GM19035 (cell line): ENCODE measurements around the gene LHFPL2.

Experiments
- ATAC-seq: cut with Tn5 transposase; IDR thresholded peaks from one replicate; pipeline ENCODE4 v1.9.1; 2021; ENCODE audit not compliant: unreplicated experiment

LHFPL2 gene

GRCh38 chr5:78526049-78526525 lies 122.5 kb downstream of the LHFPL2 start:
- ATAC-seq, result no peak

- ATAC-seq, result no peak
These were observed 125.0 kb downstream of the LHFPL2 start for GRCh38 chr5:78523314-78524193.

- ATAC-seq, result no peak
These were observed 125.9 kb downstream of the LHFPL2 start for GRCh38 chr5:78522476-78523260.

GRCh38 chr5:78521455-78521854 lies 127.1 kb downstream of the LHFPL2 start:
- no peak for ATAC-seq

- no peak for ATAC-seq
These were observed 129.2 kb downstream of the LHFPL2 start for GRCh38 chr5:78519198-78519941.

- ATAC-seq, result no peak
These were observed 130.0 kb downstream of the LHFPL2 start for GRCh38 chr5:78518365-78519197.

- ATAC-seq, result no peak
These were observed 132.9 kb downstream of the LHFPL2 start for GRCh38 chr5:78515670-78516069.

GRCh38 chr5:78514427-78515330 lies 133.9 kb downstream of the LHFPL2 start:
- no peak for ATAC-seq

GRCh38 chr5:78513441-78513840 lies 135.1 kb downstream of the LHFPL2 start:
- ATAC-seq, result no peak

- no peak for ATAC-seq
These were observed 136.1 kb downstream of the LHFPL2 start for GRCh38 chr5:78512435-78512834.

GRCh38 chr5:78511121-78511906 lies 137.3 kb downstream of the LHFPL2 start:
- no peak for ATAC-seq

GRCh38 chr5:78509884-78510769 lies 138.4 kb downstream of the LHFPL2 start:
- ATAC-seq, result peak; percentile 86

GRCh38 chr5:78509145-78509865 lies 139.3 kb downstream of the LHFPL2 start:
- ATAC-seq, result no peak

- no peak for ATAC-seq
These were observed 140.3 kb downstream of the LHFPL2 start for GRCh38 chr5:78508186-78508765.

GRCh38 chr5:78507531-78507930 lies 141.0 kb downstream of the LHFPL2 start:
- ATAC-seq, result no peak

- no peak for ATAC-seq
These were observed 142.1 kb downstream of the LHFPL2 start for GRCh38 chr5:78506261-78507024.
